ENCODE data around the gene RITA1. TPM values are rescaled to one million over a fixed set of nuclear protein-coding genes. Genes with fewer than 3 reads are reported as not detected.

The RITA1 gene
- total and polyA plus RNA-seq, 12 donors: 17.5 to 84.1 (median 36.7) TPM

DNA sequence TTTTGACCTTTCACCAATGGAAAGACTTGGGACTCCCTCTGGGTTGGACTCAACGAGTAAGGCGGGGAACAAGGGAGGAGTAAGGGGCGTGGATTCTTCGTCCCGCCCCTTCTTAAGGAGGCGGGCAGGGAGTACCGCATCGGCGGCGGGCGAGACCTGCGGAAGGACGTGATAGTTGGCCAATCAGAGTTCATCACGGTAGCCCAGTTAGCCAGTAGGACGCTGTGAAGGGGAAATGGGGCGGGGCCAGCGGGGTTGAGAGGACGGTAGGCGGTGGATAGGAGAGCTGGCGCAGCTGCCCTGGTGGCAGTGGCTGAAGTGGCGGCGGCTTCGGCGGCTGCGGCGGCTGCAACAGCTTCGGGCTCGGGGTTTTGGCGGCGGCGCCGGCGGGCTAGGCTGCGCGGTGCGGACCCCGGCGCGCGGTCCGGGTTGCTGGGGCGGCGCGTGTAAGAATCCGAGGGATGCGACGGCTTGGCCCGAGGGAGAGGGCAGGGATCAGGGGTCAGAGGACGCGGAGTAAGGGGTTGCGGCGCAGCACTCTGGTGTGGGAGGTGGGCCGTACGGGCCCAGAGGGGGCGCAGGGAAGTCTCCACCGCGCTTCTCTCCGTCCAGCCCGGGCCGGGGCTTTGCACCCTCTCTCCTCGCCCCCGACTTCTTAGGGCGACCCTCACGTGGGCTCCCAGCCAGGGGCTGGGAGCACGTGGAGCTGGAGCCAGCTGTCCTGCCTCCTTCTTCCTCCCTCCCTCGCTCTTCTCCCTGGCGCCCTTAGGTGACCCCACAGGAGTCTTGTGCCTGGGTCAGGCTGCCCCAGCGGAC is 35.9 kb downstream of the RITA1 start, which contains the start of gene TPCN1:
Gene TPCN1 (plus strand): TSS at position 284 of the 816 bp plus-strand sequence. CDS start 5,389 bp downstream, outside the sequence.
- TF ChIP-seq POLR2A (IDR thresholded peaks at IDR 0.05): peak; percentile 98 to 100
- TF ChIP-seq, protein P1, sequence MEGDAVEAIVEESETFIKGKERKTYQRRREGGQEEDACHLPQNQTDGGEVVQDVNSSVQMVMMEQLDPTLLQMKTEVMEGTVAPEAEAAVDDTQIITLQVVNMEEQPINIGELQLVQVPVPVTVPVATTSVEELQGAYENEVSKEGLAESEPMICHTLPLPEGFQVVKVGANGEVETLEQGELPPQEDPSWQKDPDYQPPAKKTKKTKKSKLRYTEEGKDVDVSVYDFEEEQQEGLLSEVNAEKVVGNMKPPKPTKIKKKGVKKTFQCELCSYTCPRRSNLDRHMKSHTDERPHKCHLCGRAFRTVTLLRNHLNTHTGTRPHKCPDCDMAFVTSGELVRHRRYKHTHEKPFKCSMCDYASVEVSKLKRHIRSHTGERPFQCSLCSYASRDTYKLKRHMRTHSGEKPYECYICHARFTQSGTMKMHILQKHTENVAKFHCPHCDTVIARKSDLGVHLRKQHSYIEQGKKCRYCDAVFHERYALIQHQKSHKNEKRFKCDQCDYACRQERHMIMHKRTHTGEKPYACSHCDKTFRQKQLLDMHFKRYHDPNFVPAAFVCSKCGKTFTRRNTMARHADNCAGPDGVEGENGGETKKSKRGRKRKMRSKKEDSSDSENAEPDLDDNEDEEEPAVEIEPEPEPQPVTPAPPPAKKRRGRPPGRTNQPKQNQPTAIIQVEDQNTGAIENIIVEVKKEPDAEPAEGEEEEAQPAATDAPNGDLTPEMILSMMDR (IDR thresholded peaks at IDR 0.05): peak in 2 of 6 experiments; percentile 17 to 35
- peak within 1 kb of the TSS; percentile 47 to 79 (median 56) for H3K4me3 ChIP-seq
- intact Hi-C loops (cut with DNase I): no loop called here
- H3K36me3 ChIP-seq (replicated peaks in 1 of 2): no peaks in the 10 kb centered on the region
- DNase-seq: peak; percentile 99 to 100 (median 100)
- H3K4me1 ChIP-seq (replicated peaks in 1 of 2): peaks cover 30 to 44% of the 10 kb centered on the region in 2 donors
- peak within 1 kb of the TSS; percentile 92 to 97 (median 94) for H3K27ac ChIP-seq
- no peaks in the 10 kb centered on the region for H3K9me3 ChIP-seq (replicated peaks in 1 of 3)
- WGBS, 4 donors: 0 to 1% (median 0%) methylated on average over 31 to 67 of the region's 68 CpGs
- H3K27me3 ChIP-seq: no peaks in the 10 kb centered on the region

DNA sequence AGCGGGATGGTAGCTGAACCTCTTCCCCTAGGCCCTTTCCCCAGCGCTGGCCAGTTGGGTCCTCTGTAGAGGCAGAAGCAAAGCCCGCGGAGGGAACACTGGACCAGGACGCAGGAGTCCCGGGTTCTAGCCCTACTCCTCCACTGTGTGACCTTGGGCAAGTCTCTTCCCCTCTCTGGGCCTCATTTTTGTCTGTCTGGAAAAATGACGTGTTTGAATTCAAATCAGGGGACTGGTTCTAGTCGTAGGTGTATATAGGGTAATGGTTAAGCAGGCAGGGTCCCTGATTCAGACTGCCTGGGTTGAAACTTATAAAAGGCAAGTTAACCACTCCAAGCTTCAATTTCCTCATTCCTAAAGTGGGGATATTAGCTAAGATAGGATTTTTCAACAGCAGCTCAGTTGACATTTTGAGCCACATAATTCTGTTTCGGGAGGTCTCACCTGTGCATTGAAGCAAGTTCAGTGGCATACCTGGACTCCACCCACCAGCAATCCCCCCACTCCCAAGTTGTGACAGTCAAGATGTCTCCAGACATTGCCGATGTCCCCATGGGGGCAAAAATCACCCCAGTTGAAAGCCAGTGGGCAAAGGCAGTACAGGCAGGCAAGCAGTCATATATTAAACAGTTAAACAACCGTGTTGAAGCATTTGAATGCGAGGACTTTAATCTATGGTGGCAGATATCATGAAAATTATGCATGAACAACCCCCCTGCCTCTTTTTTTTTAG is 36.6 kb downstream of the RITA1 start:
- intact Hi-C loops (cut with DNase I): no loop called here
- Histone ChIP-seq H3K4me1 (replicated peaks in 1 of 2) (peaks cover 37 to 52% of the 10 kb centered on the region in 2 donors), H3K27me3 (no peaks in the 10 kb centered on the region), H3K36me3 (replicated peaks in 1 of 2) (peaks cover 0 to 6% of the 10 kb centered on the region in 2 donors), H3K9me3 (replicated peaks in 1 of 3) (no peaks in the 10 kb centered on the region), H3K27ac (peak overlapping the region; percentile 92 to 97 (median 94)), H3K4me3 (peak overlapping the region; percentile 38 to 79 (median 56))
- WGBS, 4 donors: 8 to 12% (median 10%) methylated on average over 11 to 12 of the region's 12 CpGs
- DNase-seq: peak in 1 of 7 donors; percentile 56
- TF ChIP-seq POLR2A (IDR thresholded peaks at IDR 0.05): no peak
- TF ChIP-seq, protein P1 (IDR thresholded peaks at IDR 0.05): peak in 1 of 6 experiments; percentile 10

DNA sequence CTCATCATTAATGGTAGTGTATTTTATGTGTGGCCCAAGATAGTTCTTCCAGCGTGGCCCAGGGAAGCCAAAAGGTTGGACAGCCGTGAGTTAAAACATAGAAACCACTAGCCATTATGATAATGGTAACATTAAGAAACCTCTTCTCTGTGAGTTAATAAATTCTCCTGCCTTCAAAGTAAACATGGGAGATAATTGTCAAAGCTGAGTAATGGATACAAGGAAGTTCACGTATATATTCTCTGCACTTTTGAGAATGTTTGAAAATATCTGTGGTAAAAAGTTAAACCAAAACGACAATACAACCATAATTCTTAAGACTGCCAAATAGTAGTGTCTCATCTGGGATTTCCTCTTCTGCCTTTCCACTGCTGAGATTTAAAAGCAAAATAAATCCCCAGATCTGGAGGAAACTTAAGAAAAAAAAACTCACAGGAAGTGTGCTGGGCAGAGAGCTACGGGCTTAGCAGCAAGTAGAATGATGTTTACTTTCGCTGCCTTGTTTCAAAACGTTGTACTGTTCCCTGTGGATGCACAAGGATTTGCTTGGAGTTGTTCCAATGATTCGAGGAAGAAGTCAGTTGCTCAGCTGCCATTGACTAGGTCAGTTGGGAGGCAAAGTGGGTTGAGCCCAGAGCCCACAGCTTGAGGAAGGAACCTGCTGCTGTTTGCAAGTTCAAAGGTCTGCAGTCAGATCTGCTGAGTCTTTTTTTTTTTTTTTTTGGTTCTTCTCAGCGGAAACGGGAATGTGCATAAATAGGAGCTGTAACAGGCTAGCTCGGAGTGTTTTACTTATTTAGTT is 37.4 kb downstream of the RITA1 start:
- Histone ChIP-seq H3K4me1 (replicated peaks in 1 of 2) (peaks cover 45 to 60% of the 10 kb centered on the region in 2 donors), H3K9me3 (replicated peaks in 1 of 3) (no peaks in the 10 kb centered on the region), H3K36me3 (replicated peaks in 1 of 2) (peaks cover 0 to 14% of the 10 kb centered on the region in 2 donors), H3K4me3 (peak overlapping the region in 2 of 4 donors; percentile 38 to 79), H3K27me3 (no peaks in the 10 kb centered on the region), H3K27ac (peak overlapping the region; percentile 92 to 97 (median 94))
- intact Hi-C loops (cut with DNase I): no loop called here
- WGBS, 4 donors: 7 to 11% (median 8%) methylated on average over 11 of the region's 11 CpGs
- peak in 6 of 7 donors; percentile 74 to 89 (median 84) for DNase-seq
- TF ChIP-seq, protein P1 (IDR thresholded peaks at IDR 0.05): peak in 3 of 6 experiments; percentile 11 to 21 (median 14)
- peak in 1 of 2 donors; percentile 76 for TF ChIP-seq POLR2A (IDR thresholded peaks at IDR 0.05)

All from adrenal gland (tissue), 12 donors.